Measurements from ENCODE around the gene CREBRF. TPM values are rescaled to one million over a fixed set of nuclear protein-coding genes. Genes with fewer than 3 reads are reported as not detected.
"Not testable (repeated sequence)": the region's sequence is repeated elsewhere in the genome, so short reads cannot be mapped to it uniquely, and the experiment has no call there.

Gene CREBRF
- total and polyA plus RNA-seq, 2 experiments from 2014 or later: 2.0 to 3.5 TPM

- ATAC-seq (peak; percentile 72), DNase-seq (ENCODE audit: low spot score) (no peak)
- no peaks in the 10 kb centered on the region for H3F3A ChIP-seq (replicated peaks; ENCODE audit: low read depth)
- Mint-ChIP-seq H3K4me3 (no peak overlapping the region), H3K27ac (peak overlapping the region; percentile 79), H3K9me3 (no peaks in the 10 kb centered on the region), H3K4me1 (peaks cover 18% of the 10 kb centered on the region), H3K36me3 (ENCODE audit: low read depth) (peaks cover 11% of the 10 kb centered on the region; the same call in 2 of the 3 replicates), H3K27me3 (ENCODE audit: insufficient read depth, low read depth, poor library complexity) (peaks cover 2% of the 10 kb centered on the region)
- H3K4me3 ChIP-seq: no peak overlapping the region
- H4K20me1 ChIP-seq (replicated peaks; ENCODE audit: insufficient read depth): peaks cover 22% of the 10 kb centered on the region
- H3K9me2 ChIP-seq (ENCODE audit: insufficient read depth): peaks cover 5% of the 10 kb centered on the region; the same call in 1 of the 2 replicates
- H3K27me3 ChIP-seq (ENCODE audit: insufficient read depth): no peaks in the 10 kb centered on the region
- no peak overlapping the region for H2AFZ ChIP-seq
- H3K27ac ChIP-seq (ENCODE audit: low read depth): peak overlapping the region; percentile 67; the same call in 1 of the 2 replicates
- H3K36me3 ChIP-seq (ENCODE audit: insufficient read depth): no peaks in the 10 kb centered on the region
- H3K4me2 ChIP-seq: peak overlapping the region; percentile 44
- peaks cover 9% of the 10 kb centered on the region for H3K4me1 ChIP-seq (ENCODE audit: insufficient read depth)
- TF ChIP-seq ZNF114 (CRISPR knock-in tag; IDR thresholded peaks at IDR 0.05): no peak
- no peak for TF ChIP-seq ZNF331 (CRISPR knock-in tag; IDR thresholded peaks at IDR 0.05; ENCODE audit: low read depth)
- TF ChIP-seq EZH2phosphoT487 (IDR thresholded peaks at IDR 0.05; ENCODE audit: unreplicated experiment): no peak
- TF ChIP-seq NANOG (IDR thresholded peaks at IDR 0.05; ENCODE audit: borderline replicate concordance): no peak
- peaks cover 78% of the 10 kb centered on the region for H3K79me2 ChIP-seq (replicated peaks; ENCODE audit: insufficient read depth)
Observed at GRCh38 chr5:173015598-173016455, 40.3 kb upstream of the CREBRF start.

- Histone ChIP-seq H3K27ac (ENCODE audit: low read depth) (peak overlapping the region; percentile 67; the same call in 1 of the 2 replicates), H3K27me3 (ENCODE audit: insufficient read depth) (no peaks in the 10 kb centered on the region), H3K9me2 (ENCODE audit: insufficient read depth) (peaks cover 5% of the 10 kb centered on the region; the same call in 1 of the 2 replicates), H3K4me3 (no peak overlapping the region), H3K4me1 (ENCODE audit: insufficient read depth) (peaks cover 9% of the 10 kb centered on the region), H4K20me1 (replicated peaks; ENCODE audit: insufficient read depth) (peaks cover 22% of the 10 kb centered on the region), H3K79me2 (replicated peaks; ENCODE audit: insufficient read depth) (peaks cover 70% of the 10 kb centered on the region), H3K36me3 (ENCODE audit: insufficient read depth) (no peaks in the 10 kb centered on the region), H2AFZ (no peak overlapping the region), H3K4me2 (peak overlapping the region; percentile 44), H3F3A (replicated peaks; ENCODE audit: low read depth) (no peaks in the 10 kb centered on the region)
- H3K27ac Mint-ChIP-seq: peak overlapping the region; percentile 79
- peaks cover 18% of the 10 kb centered on the region for H3K4me1 Mint-ChIP-seq
- no peaks in the 10 kb centered on the region for H3K9me3 Mint-ChIP-seq
- H3K27me3 Mint-ChIP-seq (ENCODE audit: insufficient read depth, low read depth, poor library complexity): peaks cover 2% of the 10 kb centered on the region
- peak; percentile 28 for DNase-seq (ENCODE audit: low spot score)
- no peak overlapping the region for H3K4me3 Mint-ChIP-seq
- peak; percentile 66 for ATAC-seq
- H3K36me3 Mint-ChIP-seq (ENCODE audit: low read depth): peaks cover 19% of the 10 kb centered on the region; the same call in 2 of the 3 replicates
- TF ChIP-seq EZH2phosphoT487 (IDR thresholded peaks at IDR 0.05; ENCODE audit: unreplicated experiment): no peak
Observed at GRCh38 chr5:173016598-173017046, 39.5 kb upstream of the CREBRF start.

- H3K27ac ChIP-seq (ENCODE audit: low read depth); H3K27me3 ChIP-seq (ENCODE audit: insufficient read depth); H3K4me3 Mint-ChIP-seq; H3K27me3 Mint-ChIP-seq (ENCODE audit: insufficient read depth, low read depth, poor library complexity); DNase-seq (ENCODE audit: low spot score); H3K9me3 Mint-ChIP-seq; H3K9me2 ChIP-seq (ENCODE audit: insufficient read depth); H2AFZ ChIP-seq; H3K36me3 ChIP-seq (ENCODE audit: insufficient read depth); ATAC-seq; H3K4me3 ChIP-seq; H3F3A ChIP-seq (replicated peaks; ENCODE audit: low read depth); H3K4me1 ChIP-seq (ENCODE audit: insufficient read depth): not testable (repeated sequence)
- Mint-ChIP-seq H3K4me1 (peaks cover 18% of the 10 kb centered on the region), H3K36me3 (ENCODE audit: low read depth) (peaks cover 22% of the 10 kb centered on the region; the same call in 2 of the 3 replicates), H3K27ac (peak overlapping the region; percentile 79; the same call in 1 of the 2 replicates)
- Histone ChIP-seq H3K79me2 (replicated peaks; ENCODE audit: insufficient read depth) (peaks cover 67% of the 10 kb centered on the region), H3K4me2 (peak overlapping the region; percentile 37; the same call in 1 of the 2 replicates), H4K20me1 (replicated peaks; ENCODE audit: insufficient read depth) (peaks cover 22% of the 10 kb centered on the region)
Observed at GRCh38 chr5:173017087-173017486, 39.1 kb upstream of the CREBRF start.
